ENCODE results near the gene TYMS.

Gene TYMS

DNA sequence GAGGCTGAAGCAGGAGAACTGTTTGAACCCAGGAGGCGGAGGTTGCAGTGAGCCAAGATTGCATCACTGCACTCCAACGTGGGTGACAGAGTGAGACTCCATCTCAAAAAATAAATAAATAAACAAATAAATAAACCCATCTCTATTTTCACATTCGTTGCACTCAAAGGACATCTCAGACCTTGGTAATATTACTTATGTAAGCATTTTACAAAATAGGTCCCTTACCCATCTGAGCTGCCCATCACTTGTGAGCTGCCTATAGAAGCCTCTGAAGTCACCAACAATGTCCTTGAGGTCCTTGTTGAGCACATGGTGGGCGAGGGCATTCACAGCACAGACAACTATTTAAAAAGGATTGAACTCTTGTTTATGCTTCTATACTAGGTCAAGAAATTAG is 39.6 kb downstream of the TYMS start:
- H3K4me3 ChIP-seq (ENCODE audit: insufficient read depth in 1 of 2, low read depth in 1 of 2, low read length in 2 of 2): no peak overlapping the region
- peaks cover 18 to 57% of the 10 kb centered on the region in 2 experiments for H3K36me3 ChIP-seq (ENCODE audit: control insufficient read depth in 1 of 2, insufficient read depth in 2 of 2, low read depth in 1 of 2, low read length in 2 of 2)
- no peak overlapping the region for H4K8ac ChIP-seq (ENCODE audit: low read length)
- no peak overlapping the region for H2BK5ac ChIP-seq (ENCODE audit: low read depth, low read length, poor library complexity, severe bottlenecking)
- H3K9me3 ChIP-seq (ENCODE audit: control insufficient read depth, low read length): no peaks in the 10 kb centered on the region
- DNase-seq: no peak
- no peak overlapping the region for H2AK5ac ChIP-seq (ENCODE audit: low read length, severe bottlenecking)
- H3K27me3 ChIP-seq (ENCODE audit: control insufficient read depth in 1 of 2, insufficient read depth in 1 of 2, low read length in 2 of 2): no peaks in the 10 kb centered on the region
- H4K91ac ChIP-seq (ENCODE audit: low read length): no peak overlapping the region
- H2BK12ac ChIP-seq (ENCODE audit: low read length in 2 of 2): no peak overlapping the region
- no peak overlapping the region for H2AFZ ChIP-seq (ENCODE audit: low read depth, low read length)
- no peak overlapping the region for H3K4me2 ChIP-seq (ENCODE audit: low read length, poor library complexity, severe bottlenecking)
- H3K23ac ChIP-seq (ENCODE audit: low read length in 2 of 2): no peak overlapping the region
- H3K14ac ChIP-seq (ENCODE audit: low read length in 2 of 2): no peak overlapping the region
- no peak overlapping the region for H3K9ac ChIP-seq (ENCODE audit: low read length)
- no peak overlapping the region for H3K27ac ChIP-seq (ENCODE audit: low read length, poor library complexity, severe bottlenecking)
- H2BK120ac ChIP-seq (ENCODE audit: low read depth, low read length): no peak overlapping the region
- H3K4me1 ChIP-seq (ENCODE audit: control insufficient read depth, insufficient read depth, low read depth, low read length): peaks cover 23% of the 10 kb centered on the region
- peaks cover 20% of the 10 kb centered on the region for H3K79me1 ChIP-seq (replicated peaks; ENCODE audit: low read length, poor library complexity, severe bottlenecking)
- WGBS: 98% methylated on average over 4 of the region's 4 CpGs
- no peak overlapping the region for H3K18ac ChIP-seq (ENCODE audit: low read depth in 1 of 2, low read length in 2 of 2)
- no peak overlapping the region for H2BK15ac ChIP-seq (ENCODE audit: low read depth, poor library complexity, severe bottlenecking)
- H3K4ac ChIP-seq (ENCODE audit: low read depth in 1 of 2, low read length in 2 of 2): no peak overlapping the region

- H3K4me1 ChIP-seq (ENCODE audit: control insufficient read depth, insufficient read depth, low read depth, low read length): peaks cover 24% of the 10 kb centered on the region
- H3K79me1 ChIP-seq (replicated peaks; ENCODE audit: low read length, poor library complexity, severe bottlenecking): peaks cover 20% of the 10 kb centered on the region
- no peaks in the 10 kb centered on the region for H3K27me3 ChIP-seq (ENCODE audit: control insufficient read depth in 1 of 2, insufficient read depth in 1 of 2, low read length in 2 of 2)
- H3K27ac ChIP-seq (ENCODE audit: low read length, poor library complexity, severe bottlenecking): no peak overlapping the region
- no peak for DNase-seq
- H2BK5ac ChIP-seq (ENCODE audit: low read depth, low read length, poor library complexity, severe bottlenecking): no peak overlapping the region
- H3K9me3 ChIP-seq (ENCODE audit: control insufficient read depth, low read length): no peaks in the 10 kb centered on the region
- H3K4me3 ChIP-seq (ENCODE audit: insufficient read depth in 1 of 2, low read depth in 1 of 2, low read length in 2 of 2): no peak overlapping the region
- no peak overlapping the region for H2AFZ ChIP-seq (ENCODE audit: low read depth, low read length)
- H2BK12ac ChIP-seq (ENCODE audit: low read length in 2 of 2): no peak overlapping the region
- peaks cover 15 to 49% of the 10 kb centered on the region in 2 experiments for H3K36me3 ChIP-seq (ENCODE audit: control insufficient read depth in 1 of 2, insufficient read depth in 2 of 2, low read depth in 1 of 2, low read length in 2 of 2)
- H4K91ac ChIP-seq (ENCODE audit: low read length): no peak overlapping the region
- H3K14ac ChIP-seq (ENCODE audit: low read length in 2 of 2): no peak overlapping the region
- H3K18ac ChIP-seq (ENCODE audit: low read depth in 1 of 2, low read length in 2 of 2): no peak overlapping the region
- H3K4ac ChIP-seq (ENCODE audit: low read depth in 1 of 2, low read length in 2 of 2): no peak overlapping the region
- H2BK15ac ChIP-seq (ENCODE audit: low read depth, poor library complexity, severe bottlenecking): no peak overlapping the region
- H2BK120ac ChIP-seq (ENCODE audit: low read depth, low read length): no peak overlapping the region
- H3K4me2 ChIP-seq (ENCODE audit: low read length, poor library complexity, severe bottlenecking): no peak overlapping the region
- WGBS: over 99% methylated on average over 9 of the region's 10 CpGs
- H3K9ac ChIP-seq (ENCODE audit: low read length): no peak overlapping the region
- H4K8ac ChIP-seq (ENCODE audit: low read length): no peak overlapping the region
- no peak overlapping the region for H2AK5ac ChIP-seq (ENCODE audit: low read length, severe bottlenecking)
- H3K23ac ChIP-seq (ENCODE audit: low read length in 2 of 2): no peak overlapping the region
These were observed 40.3 kb downstream of the TYMS start for GRCh38 chr18:697800-698199.

- Histone ChIP-seq H3K4me2 (ENCODE audit: low read length, poor library complexity, severe bottlenecking) (peak overlapping the region; percentile 62), H2AFZ (ENCODE audit: low read depth, low read length) (no peak overlapping the region), H3K27me3 (ENCODE audit: control insufficient read depth in 1 of 2, insufficient read depth in 1 of 2, low read length in 2 of 2) (no peaks in the 10 kb centered on the region), H3K18ac (ENCODE audit: low read depth in 1 of 2, low read length in 2 of 2) (peak overlapping the region in 1 of 2 experiments; percentile 89), H2BK5ac (ENCODE audit: low read depth, low read length, poor library complexity, severe bottlenecking) (peak overlapping the region; percentile 96), H3K9me3 (ENCODE audit: control insufficient read depth, low read length) (no peaks in the 10 kb centered on the region), H3K4ac (ENCODE audit: low read depth in 1 of 2, low read length in 2 of 2) (peak overlapping the region; percentile 40 to 69), H4K8ac (ENCODE audit: low read length) (peak overlapping the region; percentile 12), H3K27ac (ENCODE audit: low read length, poor library complexity, severe bottlenecking) (peak overlapping the region; percentile 98), H3K4me1 (ENCODE audit: control insufficient read depth, insufficient read depth, low read depth, low read length) (peaks cover 18% of the 10 kb centered on the region), H2BK12ac (ENCODE audit: low read length in 2 of 2) (peak overlapping the region; percentile 44 to 75), H3K4me3 (ENCODE audit: insufficient read depth in 1 of 2, low read depth in 1 of 2, low read length in 2 of 2) (peak overlapping the region in 1 of 2 experiments; percentile 51), H2BK120ac (ENCODE audit: low read depth, low read length) (no peak overlapping the region), H2AK5ac (ENCODE audit: low read length, severe bottlenecking) (peak overlapping the region; percentile 57), H3K36me3 (ENCODE audit: control insufficient read depth in 1 of 2, insufficient read depth in 2 of 2, low read depth in 1 of 2, low read length in 2 of 2) (peaks cover 12 to 31% of the 10 kb centered on the region in 2 experiments), H2BK15ac (ENCODE audit: low read depth, poor library complexity, severe bottlenecking) (peak overlapping the region; percentile 1), H4K91ac (ENCODE audit: low read length) (no peak overlapping the region), H3K9ac (ENCODE audit: low read length) (peak overlapping the region; percentile 82), H3K79me1 (replicated peaks; ENCODE audit: low read length, poor library complexity, severe bottlenecking) (peaks cover 12% of the 10 kb centered on the region), H3K23ac (ENCODE audit: low read length in 2 of 2) (peak overlapping the region in 1 of 2 experiments; percentile 50), H3K14ac (ENCODE audit: low read length in 2 of 2) (no peak overlapping the region)
- WGBS: 6% methylated on average over 8 of the region's 8 CpGs
- peak; percentile 95 for DNase-seq
These were observed 45.9 kb downstream of the TYMS start for GRCh38 chr18:703213-703967.

GRCh38 chr18:706405-706804 is 49.0 kb downstream of the TYMS start:
- no peak overlapping the region for H4K8ac ChIP-seq (ENCODE audit: low read length)
- no peak overlapping the region for H2BK15ac ChIP-seq (ENCODE audit: low read depth, poor library complexity, severe bottlenecking)
- DNase-seq: no peak
- H2BK120ac ChIP-seq (ENCODE audit: low read depth, low read length): no peak overlapping the region
- H3K36me3 ChIP-seq (ENCODE audit: control insufficient read depth in 1 of 2, insufficient read depth in 2 of 2, low read depth in 1 of 2, low read length in 2 of 2): peaks cover 11 to 30% of the 10 kb centered on the region in 2 experiments
- no peak overlapping the region for H3K18ac ChIP-seq (ENCODE audit: low read depth in 1 of 2, low read length in 2 of 2)
- 94% methylated on average over 7 of the region's 8 CpGs for WGBS
- H3K27me3 ChIP-seq (ENCODE audit: control insufficient read depth in 1 of 2, insufficient read depth in 1 of 2, low read length in 2 of 2): no peaks in the 10 kb centered on the region
- H2AFZ ChIP-seq (ENCODE audit: low read depth, low read length): no peak overlapping the region
- no peak overlapping the region for H3K4me3 ChIP-seq (ENCODE audit: insufficient read depth in 1 of 2, low read depth in 1 of 2, low read length in 2 of 2)
- no peak overlapping the region for H2BK12ac ChIP-seq (ENCODE audit: low read length in 2 of 2)
- no peak overlapping the region for H3K9ac ChIP-seq (ENCODE audit: low read length)
- H3K27ac ChIP-seq (ENCODE audit: low read length, poor library complexity, severe bottlenecking): no peak overlapping the region
- H3K4ac ChIP-seq (ENCODE audit: low read depth in 1 of 2, low read length in 2 of 2): no peak overlapping the region
- no peak overlapping the region for H2BK5ac ChIP-seq (ENCODE audit: low read depth, low read length, poor library complexity, severe bottlenecking)
- H3K9me3 ChIP-seq (ENCODE audit: control insufficient read depth, low read length): no peaks in the 10 kb centered on the region
- H3K14ac ChIP-seq (ENCODE audit: low read length in 2 of 2): no peak overlapping the region
- H4K91ac ChIP-seq (ENCODE audit: low read length): no peak overlapping the region
- no peak overlapping the region for H3K4me2 ChIP-seq (ENCODE audit: low read length, poor library complexity, severe bottlenecking)
- H2AK5ac ChIP-seq (ENCODE audit: low read length, severe bottlenecking): peak overlapping the region; percentile 1
- no peak overlapping the region for H3K23ac ChIP-seq (ENCODE audit: low read length in 2 of 2)
- peaks cover 14% of the 10 kb centered on the region for H3K4me1 ChIP-seq (ENCODE audit: control insufficient read depth, insufficient read depth, low read depth, low read length)
- peaks cover 16% of the 10 kb centered on the region for H3K79me1 ChIP-seq (replicated peaks; ENCODE audit: low read length, poor library complexity, severe bottlenecking)
